Daoy (cell line): ENCODE results near the gene KLHL5. TPM values are rescaled to one million over a fixed set of nuclear protein-coding genes. Genes with fewer than 3 reads are reported as not detected.

Experiments used
- DNase-seq: peaks from one replicate; pipeline ENCODE4 v3.0.0-alpha.2; 2015; ENCODE audit warnings: low read depth
- total RNA-seq: library from RNA; depleted of rRNA; stranded (reverse); fragments of >200 nt; shearing (Covaris generic); gene quantifications from 2 replicates; pipeline ENCODE4 v1.2.3, GENCODE V29; 2014

KLHL5 gene
- total RNA-seq, 1 experiment from 2014 or later = 99.3 TPM

GRCh38 chr4:39044364-39044955, 17.6 kb upstream of the KLHL5 start:
- DNase-seq = peak; percentile 94

GRCh38 chr4:39044956-39045826, 16.8 kb upstream of the KLHL5 start:
- peak; percentile 59 for DNase-seq

GRCh38 chr4:39045827-39046221, 16.2 kb upstream of the KLHL5 start:
- DNase-seq = peak; percentile 37

GRCh38 chr4:39046249-39046648, 15.8 kb upstream of the KLHL5 start:
- peak; percentile 81 for DNase-seq

- DNase-seq = no peak
Observed at GRCh38 chr4:39047681-39048080, 14.4 kb upstream of the KLHL5 start.

- DNase-seq = no peak
Observed at GRCh38 chr4:39048311-39048710, 13.7 kb upstream of the KLHL5 start.

GRCh38 chr4:39050590-39050989, 11.4 kb upstream of the KLHL5 start:
- no peak for DNase-seq

GRCh38 chr4:39051492-39051891, 10.5 kb upstream of the KLHL5 start:
- DNase-seq = no peak

- no peak for DNase-seq
Observed at GRCh38 chr4:39053983-39054382, 8.0 kb upstream of the KLHL5 start.

GRCh38 chr4:39054497-39054896, 7.5 kb upstream of the KLHL5 start:
- no peak for DNase-seq

- no peak for DNase-seq
Observed at GRCh38 chr4:39056023-39056422, 6.0 kb upstream of the KLHL5 start.

GRCh38 chr4:39061457-39061856, 575 bp upstream of the KLHL5 start:
- no peak for DNase-seq

- DNase-seq = no peak
Observed at GRCh38 chr4:39062770-39063097, 702 bp downstream of the KLHL5 start.

GRCh38 chr4:39063430-39063829, 1.4 kb downstream of the KLHL5 start:
- no peak for DNase-seq

- no peak for DNase-seq
Observed at GRCh38 chr4:39066371-39066770, 4.3 kb downstream of the KLHL5 start.

GRCh38 chr4:39067031-39067430, 5.0 kb downstream of the KLHL5 start:
- DNase-seq = no peak

- no peak for DNase-seq
Observed at GRCh38 chr4:39067451-39067850, 5.4 kb downstream of the KLHL5 start.

- no peak for DNase-seq
Observed at GRCh38 chr4:39068907-39069306, 6.9 kb downstream of the KLHL5 start.

GRCh38 chr4:39078829-39079228, 16.8 kb downstream of the KLHL5 start:
- no peak for DNase-seq

GRCh38 chr4:39083164-39083563, 21.1 kb downstream of the KLHL5 start:
- peak; percentile 60 for DNase-seq

- DNase-seq = peak; percentile 84
Observed at GRCh38 chr4:39085891-39086290, 23.9 kb downstream of the KLHL5 start.

GRCh38 chr4:39096847-39097246, 34.8 kb downstream of the KLHL5 start:
- no peak for DNase-seq

- DNase-seq = no peak
Observed at GRCh38 chr4:39097290-39097689, 35.3 kb downstream of the KLHL5 start.

- no peak for DNase-seq
Observed at GRCh38 chr4:39102297-39102696, 40.3 kb downstream of the KLHL5 start.
